HEK293 (cell line): ENCODE measurements around the gene CAMK2N2.

Source experiments
- CTCF ChIA-PET: fragments of 350-600 bp; formaldehyde crosslinking; extraction: SDS; loops from one replicate; lab custom pipeline; 2021; ENCODE audit warnings: antibody characterized with exemption; lab: Yijun Ruan, JAX
- POLR2A ChIA-PET: fragments of 300-600 bp; formaldehyde crosslinking; extraction: SDS; loops from one replicate; lab custom pipeline; 2020; ENCODE audit warnings: antibody characterized with exemption, inconsistent platforms; lab: Yijun Ruan, JAX
- H3K27ac ChIP-seq: fragments of 200-500 bp; sonication (Bioruptor generic); 2 replicates; pipeline ENCODE4 v1.5.1; 2014; ENCODE audit warnings: low read depth, low read length, control low read depth, inconsistent platforms; ENCODE audit errors: extremely low read depth
- H3K36me3 ChIP-seq, 2 experiments: fragments of 200-500 bp in 1 of 2; sonication (Bioruptor generic) in 1 of 2; 1 replicate in 1 of 2; 2 replicates in 1 of 2; pipeline ENCODE4 v1.5.1; 2014 to 2017; ENCODE audit warnings: inconsistent platforms in 2 of 2, low read length in 2 of 2; ENCODE audit not compliant: control insufficient read depth in 2 of 2, insufficient read depth in 1 of 2
- H3K4me1 ChIP-seq: fragments of 200-500 bp; sonication (Bioruptor generic); 2 replicates; pipeline ENCODE4 v1.5.1; 2014; ENCODE audit warnings: mild to moderate bottlenecking, low read length, inconsistent platforms; ENCODE audit not compliant: control insufficient read depth, insufficient read depth
- H3K4me3 ChIP-seq: 2 replicates; pipeline ENCODE4 v1.5.1; 2011; ENCODE audit warnings: low read depth, mild to moderate bottlenecking, control low read depth, low read length, moderate library complexity
- H3K9me3 ChIP-seq: fragments of 200-500 bp; sonication (Bioruptor generic); 2 replicates; pipeline ENCODE4 v1.5.1; 2014; ENCODE audit warnings: low read depth, low read length, inconsistent platforms; ENCODE audit not compliant: control insufficient read depth, insufficient read depth
- BCL11A ChIP-seq: fragments of 450-650 bp; formaldehyde crosslinking; IDR thresholded peaks from 2 replicates; pipeline ENCODE4 v1.5.1; 2016; ENCODE audit warnings: low read depth, missing biosample characterization, missing genetic modification characterization
- GLIS2 ChIP-seq: fragments of 450-650 bp; formaldehyde crosslinking; IDR thresholded peaks from 2 replicates; pipeline ENCODE4 v1.5.1; 2016; ENCODE audit warnings: missing biosample characterization, missing genetic modification characterization
- HIC1 ChIP-seq: fragments of 450-650 bp; formaldehyde crosslinking; IDR thresholded peaks from 2 replicates; pipeline ENCODE4 v1.5.1; 2016; ENCODE audit warnings: missing biosample characterization, missing genetic modification characterization
- HOXD13 ChIP-seq: sonication (generic); formaldehyde crosslinking; IDR thresholded peaks from 2 replicates; pipeline ENCODE4 v1.8.0; 2022; ENCODE audit warnings: missing genetic modification reagents, borderline replicate concordance
- KLF9 ChIP-seq: fragments of 450-650 bp; formaldehyde crosslinking; IDR thresholded peaks from 2 replicates; pipeline ENCODE4 v1.5.1; 2016; ENCODE audit warnings: missing biosample characterization, missing genetic modification characterization, low read depth
- MZF1 ChIP-seq: fragments of 450-650 bp; formaldehyde crosslinking; IDR thresholded peaks from 2 replicates; pipeline ENCODE4 v1.5.1; 2017; ENCODE audit warnings: missing biosample characterization, missing genetic modification characterization, borderline replicate concordance
- OVOL3 ChIP-seq: fragments of 450-650 bp; formaldehyde crosslinking; IDR thresholded peaks from 2 replicates; pipeline ENCODE4 v1.5.1; 2016; ENCODE audit warnings: missing biosample characterization, missing genetic modification characterization
- PRDM1 ChIP-seq: fragments of 450-650 bp; formaldehyde crosslinking; IDR thresholded peaks from 2 replicates; pipeline ENCODE4; 2016; ENCODE audit warnings: missing biosample characterization, missing genetic modification characterization
- WT1 ChIP-seq: fragments of 450-650 bp; formaldehyde crosslinking; IDR thresholded peaks from 2 replicates; pipeline ENCODE4 v1.5.1; 2016; ENCODE audit warnings: missing biosample characterization, missing genetic modification characterization
- ZBTB1 ChIP-seq: fragments of 450-650 bp; formaldehyde crosslinking; IDR thresholded peaks from 2 replicates; pipeline ENCODE4 v1.5.1; 2016; ENCODE audit warnings: missing biosample characterization, missing genetic modification characterization
- ZBTB10 ChIP-seq: fragments of 450-650 bp; formaldehyde crosslinking; IDR thresholded peaks from 2 replicates; pipeline ENCODE4 v1.5.1; 2016; ENCODE audit warnings: missing biosample characterization, missing genetic modification characterization
- ZBTB21 ChIP-seq: fragments of 450-650 bp; formaldehyde crosslinking; IDR thresholded peaks from 2 replicates; pipeline ENCODE4 v1.5.1; 2017; ENCODE audit warnings: missing biosample characterization, missing genetic modification characterization
- ZEB2 ChIP-seq: fragments of 450-650 bp; formaldehyde crosslinking; IDR thresholded peaks from 2 replicates; pipeline ENCODE4 v1.5.1; 2016; ENCODE audit warnings: missing biosample characterization, missing genetic modification characterization
- ZFP3 ChIP-seq: fragments of 450-650 bp; formaldehyde crosslinking; IDR thresholded peaks from 2 replicates; pipeline ENCODE4 v1.5.1; 2016; ENCODE audit warnings: low read depth, missing biosample characterization, missing genetic modification characterization
- ZFP37 ChIP-seq: fragments of 450-650 bp; formaldehyde crosslinking; IDR thresholded peaks from 2 replicates; pipeline ENCODE4 v1.5.1; 2016; ENCODE audit warnings: missing biosample characterization, missing genetic modification characterization
- ZIC2 ChIP-seq: fragments of 450-650 bp; formaldehyde crosslinking; IDR thresholded peaks from 2 replicates; pipeline ENCODE4 v1.5.1; 2016; ENCODE audit warnings: missing biosample characterization, missing genetic modification characterization
- ZNF112 ChIP-seq: fragments of 450-650 bp; formaldehyde crosslinking; IDR thresholded peaks from 2 replicates; pipeline ENCODE4 v1.5.0; 2017; ENCODE audit warnings: missing biosample characterization, missing genetic modification characterization
- ZNF114 ChIP-seq: fragments of 450-650 bp; formaldehyde crosslinking; IDR thresholded peaks from 2 replicates; pipeline ENCODE4 v1.5.0; 2017; ENCODE audit warnings: missing biosample characterization, missing genetic modification characterization
- ZNF133 ChIP-seq: fragments of 450-650 bp; formaldehyde crosslinking; IDR thresholded peaks from 2 replicates; pipeline ENCODE4 v1.5.1; 2016; ENCODE audit warnings: missing biosample characterization, missing genetic modification characterization
- ZNF138 ChIP-seq: fragments of 450-650 bp; formaldehyde crosslinking; IDR thresholded peaks from 2 replicates; pipeline ENCODE4 v1.5.1; 2016; ENCODE audit warnings: missing biosample characterization, missing genetic modification characterization, borderline replicate concordance
- ZNF146 ChIP-seq: fragments of 450-650 bp; formaldehyde crosslinking; IDR thresholded peaks from 2 replicates; pipeline ENCODE4 v1.5.1; 2016; ENCODE audit warnings: missing biosample characterization, missing genetic modification characterization
- ZNF169 ChIP-seq: fragments of 450-650 bp; formaldehyde crosslinking; IDR thresholded peaks from 2 replicates; pipeline ENCODE4 v1.5.1; 2016; ENCODE audit warnings: missing biosample characterization, missing genetic modification characterization
- ZNF174 ChIP-seq: fragments of 450-650 bp; formaldehyde crosslinking; IDR thresholded peaks from 2 replicates; pipeline ENCODE4 v1.5.0; 2017; ENCODE audit warnings: missing biosample characterization, mild to moderate bottlenecking, missing genetic modification characterization
- ZNF211 ChIP-seq: fragments of 450-650 bp; formaldehyde crosslinking; IDR thresholded peaks from 2 replicates; pipeline ENCODE4 v1.5.1; 2016; ENCODE audit warnings: low read depth, missing biosample characterization, missing genetic modification characterization
- ZNF214 ChIP-seq: fragments of 450-650 bp; formaldehyde crosslinking; IDR thresholded peaks from 2 replicates; pipeline ENCODE4 v1.5.1; 2017; ENCODE audit warnings: missing biosample characterization, mild to moderate bottlenecking, missing genetic modification characterization, borderline replicate concordance
- ZNF324 ChIP-seq: fragments of 450-650 bp; formaldehyde crosslinking; IDR thresholded peaks from 2 replicates; pipeline ENCODE4 v1.5.1; 2016; ENCODE audit warnings: missing biosample characterization, missing genetic modification characterization
- ZNF423 ChIP-seq: fragments of 450-650 bp; formaldehyde crosslinking; IDR thresholded peaks from 2 replicates; pipeline ENCODE4 v1.5.1; 2016; ENCODE audit warnings: missing biosample characterization, missing genetic modification characterization
- ZNF558 ChIP-seq: fragments of 450-650 bp; formaldehyde crosslinking; IDR thresholded peaks from 2 replicates; pipeline ENCODE4 v1.5.1; 2016; ENCODE audit warnings: missing biosample characterization, missing genetic modification characterization
- ZNF561 ChIP-seq: fragments of 450-650 bp; IDR thresholded peaks from 2 replicates; pipeline ENCODE4 v1.5.1; 2018; ENCODE audit warnings: missing biosample characterization, missing genetic modification characterization, borderline replicate concordance
- ZNF585B ChIP-seq: fragments of 450-650 bp; formaldehyde crosslinking; IDR thresholded peaks from 2 replicates; pipeline ENCODE4 v1.5.1; 2016; ENCODE audit warnings: missing biosample characterization, missing genetic modification characterization
- ZNF600 ChIP-seq: fragments of 450-650 bp; formaldehyde crosslinking; IDR thresholded peaks from 2 replicates; pipeline ENCODE4 v1.5.1; 2016; ENCODE audit warnings: missing biosample characterization, missing genetic modification characterization
- ZNF645 ChIP-seq: fragments of 450-650 bp; formaldehyde crosslinking; IDR thresholded peaks from 2 replicates; pipeline ENCODE4; 2016; ENCODE audit warnings: missing biosample characterization, missing genetic modification characterization
- ZNF747 ChIP-seq: fragments of 450-650 bp; formaldehyde crosslinking; IDR thresholded peaks from 2 replicates; pipeline ENCODE4 v1.5.1; 2016; ENCODE audit warnings: missing biosample characterization, missing genetic modification characterization
- ZNF830 ChIP-seq: fragments of 450-650 bp; IDR thresholded peaks from 2 replicates; pipeline ENCODE4 v1.5.0; 2018; ENCODE audit warnings: missing biosample characterization, missing genetic modification characterization, low read depth, mild to moderate bottlenecking, moderate library complexity
- ZNF843 ChIP-seq: fragments of 450-650 bp; formaldehyde crosslinking; IDR thresholded peaks from 2 replicates; pipeline ENCODE4 v1.5.1; 2016; ENCODE audit warnings: missing biosample characterization, missing genetic modification characterization

The CAMK2N2 gene

GRCh38 chr3:184234671-184235380 lies 26.5 kb downstream of the CAMK2N2 start (continued):
- TF ChIP-seq MZF1 (tag by site-specific recombination) (no peak), ZNF169 (no peak)

GRCh38 chr3:184234224-184234623 lies 27.1 kb downstream of the CAMK2N2 start:
- no peaks in the 10 kb centered on the region for H3K9me3 ChIP-seq
- ChIA-PET CTCF (no interaction called here), POLR2A (no interaction called here)
- no peaks in the 10 kb centered on the region for H3K36me3 ChIP-seq
- H3K4me3 ChIP-seq: no peak overlapping the region
- no peaks in the 10 kb centered on the region for H3K4me1 ChIP-seq
- no peak overlapping the region for H3K27ac ChIP-seq
- TF ChIP-seq KLF9 (no peak), ZEB2 (tag by site-specific recombination) (no peak), ZNF830 (tag by site-specific recombination) (no peak), ZNF423 (tag by site-specific recombination) (no peak), ZNF585B (no peak), ZNF600 (0 out of 2 replicates have a peak, but pooled peaks have one; percentile 24), ZNF133 (no peak), ZBTB10 (tag by site-specific recombination) (no peak), ZNF114 (tag by site-specific recombination) (no peak), ZNF174 (tag by site-specific recombination) (no peak), ZIC2 (tag by site-specific recombination) (0 out of 2 replicates have a peak, but pooled peaks have one; percentile 38), BCL11A (tag by site-specific recombination) (no peak), OVOL3 (tag by site-specific recombination) (no peak), ZNF211 (tag by site-specific recombination) (no peak), HIC1 (tag by site-specific recombination) (peak; percentile 23; the same call in 1 of the 2 replicates), ZFP3 (no peak), ZNF747 (no peak), ZNF558 (tag by site-specific recombination) (no peak), ZNF561 (tag by site-specific recombination) (no peak), ZNF112 (tag by site-specific recombination) (no peak), WT1 (tag by site-specific recombination) (no peak), ZBTB1 (tag by site-specific recombination) (no peak), ZNF138 (tag by site-specific recombination) (no peak), ZNF146 (tag by site-specific recombination) (no peak), PRDM1 (tag by site-specific recombination) (no peak), ZFP37 (tag by site-specific recombination) (peak; percentile 93), ZNF843 (tag by site-specific recombination) (no peak), ZBTB21 (tag by site-specific recombination) (no peak), GLIS2 (tag by site-specific recombination) (no peak), HOXD13 (CRISPR knock-in tag) (no peak), ZNF645 (tag by site-specific recombination) (no peak), ZNF324 (tag by site-specific recombination) (no peak), ZNF214 (tag by site-specific recombination) (no peak)
